HEK293 (cell line): ENCODE measurements around the gene TJP3.
A peak's percentile ranks its signal among the peaks of the same experiment; 100 is the strongest.

Source experiments
- CTCF ChIA-PET: fragments of 350-600 bp; formaldehyde crosslinking; extraction: SDS; loops from one replicate; lab custom pipeline; 2021; ENCODE audit warnings: antibody characterized with exemption; lab: Yijun Ruan, JAX
- POLR2A ChIA-PET: fragments of 300-600 bp; formaldehyde crosslinking; extraction: SDS; loops from one replicate; lab custom pipeline; 2020; ENCODE audit warnings: antibody characterized with exemption, inconsistent platforms; lab: Yijun Ruan, JAX
- H3K27ac ChIP-seq: fragments of 200-500 bp; sonication (Bioruptor generic); 2 replicates; pipeline ENCODE4 v1.5.1; 2014; ENCODE audit warnings: low read depth, low read length, control low read depth, inconsistent platforms; ENCODE audit errors: extremely low read depth
- H3K36me3 ChIP-seq, 2 experiments: fragments of 200-500 bp in 1 of 2; sonication (Bioruptor generic) in 1 of 2; 1 replicate in 1 of 2; 2 replicates in 1 of 2; pipeline ENCODE4 v1.5.1; 2014 to 2017; ENCODE audit warnings: inconsistent platforms in 2 of 2, low read length in 2 of 2; ENCODE audit not compliant: control insufficient read depth in 2 of 2, insufficient read depth in 1 of 2
- H3K4me1 ChIP-seq: fragments of 200-500 bp; sonication (Bioruptor generic); 2 replicates; pipeline ENCODE4 v1.5.1; 2014; ENCODE audit warnings: mild to moderate bottlenecking, low read length, inconsistent platforms; ENCODE audit not compliant: control insufficient read depth, insufficient read depth
- H3K4me3 ChIP-seq: 2 replicates; pipeline ENCODE4 v1.5.1; 2011; ENCODE audit warnings: low read depth, mild to moderate bottlenecking, control low read depth, low read length, moderate library complexity
- H3K9me3 ChIP-seq: fragments of 200-500 bp; sonication (Bioruptor generic); 2 replicates; pipeline ENCODE4 v1.5.1; 2014; ENCODE audit warnings: low read depth, low read length, inconsistent platforms; ENCODE audit not compliant: control insufficient read depth, insufficient read depth
- AEBP2 ChIP-seq: fragments of 450-650 bp; formaldehyde crosslinking; IDR thresholded peaks from 2 replicates; pipeline ENCODE4 v1.5.1; 2016; ENCODE audit warnings: missing biosample characterization, missing genetic modification characterization, borderline replicate concordance
- BCL11B ChIP-seq: fragments of 450-650 bp; formaldehyde crosslinking; IDR thresholded peaks from 2 replicates; pipeline ENCODE4 v1.5.1; 2016; ENCODE audit warnings: low read depth, missing biosample characterization, missing genetic modification characterization
- GLI2 ChIP-seq: fragments of 450-650 bp; formaldehyde crosslinking; IDR thresholded peaks from 2 replicates; pipeline ENCODE4; 2017; ENCODE audit warnings: missing biosample characterization, missing genetic modification characterization, low read depth, borderline replicate concordance
- KLF9 ChIP-seq: fragments of 450-650 bp; formaldehyde crosslinking; IDR thresholded peaks from 2 replicates; pipeline ENCODE4 v1.5.1; 2016; ENCODE audit warnings: missing biosample characterization, missing genetic modification characterization, low read depth
- MEIS1 ChIP-seq: sonication (generic); formaldehyde crosslinking; IDR thresholded peaks from 2 replicates; pipeline ENCODE4 v1.8.1; 2022; ENCODE audit warnings: missing genetic modification reagents, mild to moderate bottlenecking, borderline replicate concordance
- PBX3 ChIP-seq: sonication (generic); formaldehyde crosslinking; IDR thresholded peaks from 2 replicates; pipeline ENCODE4 v1.8.1; 2022; ENCODE audit warnings: mild to moderate bottlenecking, moderate library complexity, missing genetic modification reagents
- PRDM10 ChIP-seq: fragments of 450-650 bp; formaldehyde crosslinking; IDR thresholded peaks from 2 replicates; pipeline ENCODE4 v1.5.1; 2016; ENCODE audit warnings: missing biosample characterization, missing genetic modification characterization
- PRDM6 ChIP-seq: fragments of 450-650 bp; formaldehyde crosslinking; IDR thresholded peaks from 2 replicates; pipeline ENCODE4 v1.5.1; 2017; ENCODE audit warnings: missing biosample characterization, missing genetic modification characterization
- SALL2 ChIP-seq: fragments of 450-650 bp; formaldehyde crosslinking; IDR thresholded peaks from 2 replicates; pipeline ENCODE4 v1.5.0; 2017; ENCODE audit warnings: missing biosample characterization, mild to moderate bottlenecking, missing genetic modification characterization, borderline replicate concordance
- SCRT1 ChIP-seq: fragments of 450-650 bp; formaldehyde crosslinking; IDR thresholded peaks from 2 replicates; pipeline ENCODE4 v1.5.1; 2016; ENCODE audit warnings: missing biosample characterization, missing genetic modification characterization, borderline replicate concordance
- SP2 ChIP-seq: fragments of 450-650 bp; formaldehyde crosslinking; IDR thresholded peaks from 2 replicates; pipeline ENCODE4 v1.5.1; 2016; ENCODE audit warnings: missing biosample characterization, missing genetic modification characterization
- TSHZ1 ChIP-seq: fragments of 450-650 bp; formaldehyde crosslinking; IDR thresholded peaks from 2 replicates; pipeline ENCODE4 v1.5.1; 2016; ENCODE audit warnings: missing biosample characterization, missing genetic modification characterization, borderline replicate concordance
- ZBTB20 ChIP-seq: fragments of 450-650 bp; formaldehyde crosslinking; IDR thresholded peaks from 2 replicates; pipeline ENCODE4 v1.5.1; 2016; ENCODE audit warnings: missing biosample characterization, missing genetic modification characterization
- ZBTB49 ChIP-seq: fragments of 450-650 bp; formaldehyde crosslinking; IDR thresholded peaks from 2 replicates; pipeline ENCODE4 v1.5.1; 2016; ENCODE audit warnings: missing biosample characterization, missing genetic modification characterization, low read depth
- ZNF138 ChIP-seq: fragments of 450-650 bp; formaldehyde crosslinking; IDR thresholded peaks from 2 replicates; pipeline ENCODE4 v1.5.1; 2016; ENCODE audit warnings: missing biosample characterization, missing genetic modification characterization, borderline replicate concordance
- ZNF2 ChIP-seq: fragments of 450-650 bp; formaldehyde crosslinking; IDR thresholded peaks from 2 replicates; pipeline ENCODE4 v1.5.1; 2016; ENCODE audit warnings: missing biosample characterization, missing genetic modification characterization
- ZNF26 ChIP-seq: fragments of 450-650 bp; formaldehyde crosslinking; IDR thresholded peaks from 2 replicates; pipeline ENCODE4 v1.5.1; 2016; ENCODE audit warnings: missing biosample characterization, missing genetic modification characterization
- ZNF571 ChIP-seq: fragments of 450-650 bp; formaldehyde crosslinking; IDR thresholded peaks from 2 replicates; pipeline ENCODE4 v1.5.0; 2017; ENCODE audit warnings: missing biosample characterization, missing genetic modification characterization
- ZNF658 ChIP-seq: fragments of 450-650 bp; formaldehyde crosslinking; IDR thresholded peaks from 2 replicates; pipeline ENCODE4; 2016; ENCODE audit warnings: missing biosample characterization, missing genetic modification characterization
- ZSCAN18 ChIP-seq: fragments of 450-650 bp; formaldehyde crosslinking; IDR thresholded peaks from 2 replicates; pipeline ENCODE4 v1.5.1; 2016; ENCODE audit warnings: missing biosample characterization, missing genetic modification characterization

The TJP3 gene

GRCh38 chr19:3687393-3687773 is 20.8 kb upstream of the TJP3 start:
- ChIA-PET CTCF (interaction anchor here (0.7 kb wide), 1 partner anchor 341 kb away, joined by 3 read pairs; no protein-coding TSS in a partner anchor), POLR2A (no interaction called here)
- Histone ChIP-seq H3K36me3 (peaks cover 0 to 7% of the 10 kb centered on the region in 2 experiments; a peak in 2 of 3 replicates), H3K9me3 (no peaks in the 10 kb centered on the region), H3K4me3 (no peak overlapping the region), H3K4me1 (peaks cover 5% of the 10 kb centered on the region), H3K27ac (peak overlapping the region; percentile 37; the same call in 1 of the 2 replicates)
- TF ChIP-seq PBX3 (no peak), SALL2 (tag by site-specific recombination) (no peak), SCRT1 (tag by site-specific recombination) (peak; percentile 94), ZNF138 (tag by site-specific recombination) (no peak), BCL11B (no peak), ZNF658 (tag by site-specific recombination) (no peak), GLI2 (tag by site-specific recombination) (no peak), ZBTB49 (no peak), TSHZ1 (no peak), PRDM6 (tag by site-specific recombination) (no peak), PRDM10 (tag by site-specific recombination) (no peak), ZSCAN18 (tag by site-specific recombination) (no peak), AEBP2 (tag by site-specific recombination) (no peak), ZBTB20 (tag by site-specific recombination) (no peak), ZNF26 (tag by site-specific recombination) (no peak), SP2 (tag by site-specific recombination) (no peak), ZNF571 (no peak), KLF9 (tag by site-specific recombination) (no peak), ZNF2 (tag by site-specific recombination) (peak; percentile 45; the same call in 1 of the 2 replicates), MEIS1 (CRISPR knock-in tag) (no peak)
